PC-9 (cell line): ENCODE results near the gene PCBP1.

Source experiments
- EZH2 ChIP-seq: fragments of 200-600 bp; sonication (generic); IDR thresholded peaks from 2 replicates; pipeline ENCODE4 v1.8.0; 2017; ENCODE audit warnings: antibody characterized with exemption, low read depth
- TF ChIP-seq, protein P1 (sequence below): fragments of 200-600 bp; sonication (generic); conservative IDR thresholded peaks from 2 replicates; pipeline ENCODE4 v1.6.1; 2017; ENCODE audit warnings: mixed run types, antibody characterized with exemption, mild to moderate bottlenecking, moderate library complexity

DNA sequence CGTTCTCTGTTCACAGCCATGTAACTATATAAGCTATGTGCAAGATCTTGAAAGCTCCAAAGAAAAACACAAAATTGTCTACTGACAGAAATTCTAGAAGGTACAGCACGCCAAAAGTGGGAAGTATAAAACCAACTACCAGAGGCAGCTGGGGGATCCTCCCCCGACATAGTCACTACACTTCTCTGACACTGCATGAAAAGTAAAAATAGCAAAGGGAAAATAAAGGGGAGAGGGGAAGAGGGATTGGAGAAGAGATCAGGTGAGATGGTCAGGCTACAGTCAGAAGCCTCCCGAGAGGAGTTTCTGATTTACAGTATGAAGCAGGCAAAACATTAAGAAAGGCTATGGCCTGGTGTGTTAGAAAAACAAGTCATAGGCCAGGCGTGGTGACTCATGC lies 39.8 kb upstream of the PCBP1 start:
- TF ChIP-seq, protein P1, sequence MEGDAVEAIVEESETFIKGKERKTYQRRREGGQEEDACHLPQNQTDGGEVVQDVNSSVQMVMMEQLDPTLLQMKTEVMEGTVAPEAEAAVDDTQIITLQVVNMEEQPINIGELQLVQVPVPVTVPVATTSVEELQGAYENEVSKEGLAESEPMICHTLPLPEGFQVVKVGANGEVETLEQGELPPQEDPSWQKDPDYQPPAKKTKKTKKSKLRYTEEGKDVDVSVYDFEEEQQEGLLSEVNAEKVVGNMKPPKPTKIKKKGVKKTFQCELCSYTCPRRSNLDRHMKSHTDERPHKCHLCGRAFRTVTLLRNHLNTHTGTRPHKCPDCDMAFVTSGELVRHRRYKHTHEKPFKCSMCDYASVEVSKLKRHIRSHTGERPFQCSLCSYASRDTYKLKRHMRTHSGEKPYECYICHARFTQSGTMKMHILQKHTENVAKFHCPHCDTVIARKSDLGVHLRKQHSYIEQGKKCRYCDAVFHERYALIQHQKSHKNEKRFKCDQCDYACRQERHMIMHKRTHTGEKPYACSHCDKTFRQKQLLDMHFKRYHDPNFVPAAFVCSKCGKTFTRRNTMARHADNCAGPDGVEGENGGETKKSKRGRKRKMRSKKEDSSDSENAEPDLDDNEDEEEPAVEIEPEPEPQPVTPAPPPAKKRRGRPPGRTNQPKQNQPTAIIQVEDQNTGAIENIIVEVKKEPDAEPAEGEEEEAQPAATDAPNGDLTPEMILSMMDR = no peak
- no peak for TF ChIP-seq EZH2
